PC-3 (cell line): ENCODE data around the gene DIP2C. TPM values are rescaled to one million over a fixed set of nuclear protein-coding genes. Genes with fewer than 3 reads are reported as not detected.

ENCODE experiments used
- ATAC-seq: fragments of 200-7000 bp; cut with Tn5 transposase; 2 replicates; pipeline ENCODE4 v1.9.1; 2020; ENCODE audit warnings: mild to moderate bottlenecking, moderate library complexity
- BruUV-seq: library from RNA; stranded (reverse); fragments of 400-500 nt; replicated peaks from 2 replicates; lab custom pipeline; 2021; lab: Mats Ljungman, UMichigan
- CTCF ChIA-PET: fragments of 300-600 bp; sonication (Branson Sonifier 250); formaldehyde crosslinking; loops from one replicate; lab custom pipeline; 2022; ENCODE audit warnings: antibody characterized with exemption; lab: Charles Lee
- POLR2A ChIA-PET: fragments of 300-600 bp; sonication (Branson Sonifier 250); formaldehyde crosslinking; loops from one replicate; lab custom pipeline; 2022; ENCODE audit warnings: antibody characterized with exemption; ENCODE audit not compliant: unreplicated experiment; lab: Charles Lee
- DNase-seq: peaks from one replicate; pipeline ENCODE4 v3.0.0-alpha.2; 2015
- H2AFZ ChIP-seq: fragments of 300-600 bp; sonication (generic); 2 replicates; pipeline ENCODE4 v1.6.0; 2016; ENCODE audit warnings: antibody characterized with exemption, low read length
- H3F3A ChIP-seq: fragments of 300-600 bp; sonication (generic); one replicate; pipeline ENCODE4 v1.6.0; 2017; ENCODE audit warnings: antibody characterized with exemption, low read length, control low read depth, mild to moderate bottlenecking; ENCODE audit not compliant: unreplicated experiment
- H3K27ac ChIP-seq: fragments of 300-600 bp; sonication (generic); 2 replicates; pipeline ENCODE4 v1.5.1; 2016; ENCODE audit warnings: mild to moderate bottlenecking, low read length
- H3K27me3 ChIP-seq: fragments of 300-600 bp; sonication (generic); 2 replicates; pipeline ENCODE4 v1.6.1; 2016; ENCODE audit warnings: low read length, mixed read lengths
- H3K36me3 ChIP-seq: fragments of 300-600 bp; sonication (generic); 2 replicates; pipeline ENCODE4 v1.6.1; 2016; ENCODE audit warnings: low read depth, mixed run types, low read length, mixed read lengths
- H3K4me1 ChIP-seq: fragments of 300-600 bp; sonication (generic); 2 replicates; pipeline ENCODE4 v1.5.1; 2016; ENCODE audit warnings: low read length; ENCODE audit not compliant: insufficient read depth
- H3K4me2 ChIP-seq: fragments of 300-600 bp; sonication (generic); 2 replicates; pipeline ENCODE4 v1.6.0; 2016; ENCODE audit warnings: low read length
- H3K4me3 ChIP-seq: fragments of 300-600 bp; sonication (generic); 2 replicates; pipeline ENCODE4 v1.5.1; 2016; ENCODE audit warnings: mild to moderate bottlenecking, low read length, mixed read lengths
- H3K79me2 ChIP-seq: fragments of 300-600 bp; sonication (generic); 2 replicates; pipeline ENCODE4 v1.6.1; 2017; ENCODE audit warnings: low read length, mixed read lengths
- H3K9ac ChIP-seq: fragments of 300-600 bp; sonication (generic); 2 replicates; pipeline ENCODE4 v1.6.0; 2016; ENCODE audit warnings: mild to moderate bottlenecking, low read length
- H3K9me2 ChIP-seq: fragments of 300-600 bp; sonication (generic); replicated peaks from 2 replicates; pipeline ENCODE4 v1.6.1; 2016; ENCODE audit warnings: mixed run types, low read length, mixed read lengths
- H3K9me3 ChIP-seq: fragments of 300-600 bp; sonication (generic); 2 replicates; pipeline ENCODE4 v1.6.1; 2016; ENCODE audit warnings: low read length, mixed read lengths
- H4K20me1 ChIP-seq: fragments of 300-600 bp; sonication (generic); 2 replicates; pipeline ENCODE4 v1.6.1; 2016; ENCODE audit warnings: low read length, mixed read lengths
- CTCF ChIP-seq: fragments of 300-600 bp; sonication (generic); conservative IDR thresholded peaks from 2 replicates; pipeline ENCODE4 v1.5.1; 2017; ENCODE audit warnings: antibody characterized with exemption, low read depth, mild to moderate bottlenecking, low read length
- EZH2 ChIP-seq: fragments of 300-600 bp; sonication (generic); IDR thresholded peaks from one replicate; pipeline ENCODE4 v1.6.1; 2017; ENCODE audit warnings: antibody characterized with exemption, mild to moderate bottlenecking, low read length; ENCODE audit not compliant: unreplicated experiment
- EZH2phosphoT487 ChIP-seq: fragments of 300-600 bp; sonication (generic); IDR thresholded peaks from 2 replicates; pipeline ENCODE4 v1.6.1; 2018; ENCODE audit warnings: mild to moderate bottlenecking, antibody characterized with exemption, low read length, borderline replicate concordance
- intact Hi-C: fragments of 100-400 bp; cut with micrococcal nuclease; formaldehyde crosslinking; loops from 2 replicates; pipeline ENCODE4 v1.9.0; 2023
- total RNA-seq: library from RNA; depleted of rRNA; stranded (reverse); fragments of >200 nt; gene quantifications from 2 replicates; pipeline ENCODE4 v1.2.3, GENCODE V29; 2014

DIP2C gene
- total RNA-seq, 1 experiment from 2014 or later, result 3.1 TPM

- H3K27ac ChIP-seq, result no peak overlapping the region
- no peaks in the 10 kb centered on the region for H3K4me1 ChIP-seq
- no peaks in the 10 kb centered on the region for H3K9me2 ChIP-seq
- no peaks in the 10 kb centered on the region for H3K27me3 ChIP-seq
- ATAC-seq, result no peak
- no peaks in the 10 kb centered on the region for H3K9me3 ChIP-seq
- TF ChIP-seq EZH2phosphoT487, result no peak
- no peak for TF ChIP-seq CTCF
- no peak for TF ChIP-seq EZH2
- no peaks in the 10 kb centered on the region for H3F3A ChIP-seq
- no TSS peak for BruUV-seq
- no peaks in the 10 kb centered on the region for H4K20me1 ChIP-seq
- CTCF ChIA-PET, result no interaction called here
- H3K4me3 ChIP-seq, result no peak overlapping the region
- intact Hi-C loops, result no loop called here
- no peak overlapping the region for H3K4me2 ChIP-seq
- DNase-seq, result no peak
- H3K9ac ChIP-seq, result no peak overlapping the region
- H2AFZ ChIP-seq, result no peak overlapping the region
- H3K79me2 ChIP-seq, result peaks cover 7% of the 10 kb centered on the region
- POLR2A ChIA-PET, result no interaction called here
- no peaks in the 10 kb centered on the region for H3K36me3 ChIP-seq
These were observed 26.6 kb downstream of the DIP2C start for GRCh38 chr10:662686-663465.

- Histone ChIP-seq H3K4me1 (no peaks in the 10 kb centered on the region), H2AFZ (no peak overlapping the region), H3F3A (no peaks in the 10 kb centered on the region), H3K9ac (no peak overlapping the region), H3K4me2 (no peak overlapping the region), H3K9me3 (no peaks in the 10 kb centered on the region), H3K27ac (no peak overlapping the region), H3K79me2 (peaks cover under 1% of the 10 kb centered on the region; the same call in 1 of the 2 replicates), H4K20me1 (no peaks in the 10 kb centered on the region), H3K27me3 (no peaks in the 10 kb centered on the region), H3K9me2 (no peaks in the 10 kb centered on the region), H3K36me3 (no peaks in the 10 kb centered on the region), H3K4me3 (no peak overlapping the region)
- no TSS peak for BruUV-seq
- DNase-seq, result no peak
- TF ChIP-seq EZH2phosphoT487 (no peak), CTCF (no peak), EZH2 (no peak)
- CTCF ChIA-PET, result no interaction called here
- POLR2A ChIA-PET, result no interaction called here
- intact Hi-C loops, result no loop called here
- no peak for ATAC-seq
These were observed 27.3 kb downstream of the DIP2C start for GRCh38 chr10:662223-662605.

GRCh38 chr10:661597-662222 is 27.8 kb downstream of the DIP2C start:
- Histone ChIP-seq H4K20me1 (no peaks in the 10 kb centered on the region), H3K27ac (no peak overlapping the region), H2AFZ (no peak overlapping the region), H3K9me2 (no peaks in the 10 kb centered on the region), H3K4me1 (no peaks in the 10 kb centered on the region), H3K36me3 (no peaks in the 10 kb centered on the region), H3K27me3 (no peaks in the 10 kb centered on the region), H3K9ac (no peak overlapping the region), H3K4me2 (no peak overlapping the region), H3K79me2 (no peaks in the 10 kb centered on the region), H3F3A (no peaks in the 10 kb centered on the region), H3K4me3 (no peak overlapping the region), H3K9me3 (no peaks in the 10 kb centered on the region)
- ATAC-seq (no peak), DNase-seq (no peak)
- BruUV-seq, result no TSS peak
- ChIA-PET CTCF (no interaction called here), POLR2A (no interaction called here)
- TF ChIP-seq EZH2phosphoT487 (no peak), CTCF (no peak), EZH2 (no peak)
- intact Hi-C loops, result no loop called here
